HEK293 (cell line): ENCODE results near the gene MACROD1.

Experiments
- CTCF ChIP-seq: fragments of 450-650 bp; formaldehyde crosslinking; IDR thresholded peaks from 2 replicates; pipeline ENCODE4 v1.5.1; 2016; ENCODE audit warnings: missing biosample characterization, missing genetic modification characterization
- ZBTB11 ChIP-seq: fragments of 450-650 bp; formaldehyde crosslinking; conservative IDR thresholded peaks from 2 replicates; pipeline ENCODE4 v1.5.1; 2016; ENCODE audit warnings: low read depth, missing biosample characterization, missing genetic modification characterization
- ZNF112 ChIP-seq: fragments of 450-650 bp; formaldehyde crosslinking; IDR thresholded peaks from 2 replicates; pipeline ENCODE4 v1.5.0; 2017; ENCODE audit warnings: missing biosample characterization, missing genetic modification characterization
- ZNF133 ChIP-seq: fragments of 450-650 bp; formaldehyde crosslinking; IDR thresholded peaks from 2 replicates; pipeline ENCODE4 v1.5.1; 2016; ENCODE audit warnings: missing biosample characterization, missing genetic modification characterization
- ZNF140 ChIP-seq: fragments of 450-650 bp; formaldehyde crosslinking; IDR thresholded peaks from 2 replicates; pipeline ENCODE4 v1.5.1; 2016; ENCODE audit warnings: missing biosample characterization, missing genetic modification characterization
- ZNF146 ChIP-seq: fragments of 450-650 bp; formaldehyde crosslinking; IDR thresholded peaks from 2 replicates; pipeline ENCODE4 v1.5.1; 2016; ENCODE audit warnings: missing biosample characterization, missing genetic modification characterization
- ZNF174 ChIP-seq: fragments of 450-650 bp; formaldehyde crosslinking; IDR thresholded peaks from 2 replicates; pipeline ENCODE4 v1.5.0; 2017; ENCODE audit warnings: missing biosample characterization, mild to moderate bottlenecking, missing genetic modification characterization
- ZNF239 ChIP-seq: fragments of 450-650 bp; formaldehyde crosslinking; IDR thresholded peaks from 2 replicates; pipeline ENCODE4 v1.5.1; 2016; ENCODE audit warnings: missing biosample characterization, missing genetic modification characterization
- ZNF274 ChIP-seq, 2 experiments: fragments of 200-500 bp in 1 of 2; fragments of 450-650 bp in 1 of 2; sonication (Bioruptor generic) in 1 of 2; formaldehyde crosslinking in 1 of 2; IDR thresholded peaks; 2 replicates each; pipeline versions ENCODE4 v1.5.1 to v1.6.1; 2014 to 2016; ENCODE audit warnings: borderline replicate concordance in 1 of 2, inconsistent platforms in 1 of 2, low read length in 1 of 2, missing biosample characterization in 1 of 2, missing genetic modification characterization in 1 of 2
- ZNF510 ChIP-seq: fragments of 450-650 bp; formaldehyde crosslinking; IDR thresholded peaks from 2 replicates; pipeline ENCODE4 v1.5.1; 2018; ENCODE audit warnings: mild to moderate bottlenecking, missing genetic modification characterization, missing biosample characterization; ENCODE audit not compliant: insufficient replicate concordance
- ZNF670 ChIP-seq: fragments of 450-650 bp; formaldehyde crosslinking; IDR thresholded peaks from 2 replicates; pipeline ENCODE4 v1.5.1; 2016; ENCODE audit warnings: missing biosample characterization, missing genetic modification characterization, low read depth
- ZNF777 ChIP-seq: fragments of 450-650 bp; formaldehyde crosslinking; IDR thresholded peaks from 2 replicates; pipeline ENCODE4 v1.5.1; 2017; ENCODE audit warnings: missing biosample characterization, missing genetic modification characterization, borderline replicate concordance
- ZNF785 ChIP-seq: fragments of 450-650 bp; formaldehyde crosslinking; IDR thresholded peaks from 2 replicates; pipeline ENCODE4 v1.5.1; 2016; ENCODE audit warnings: missing biosample characterization, missing genetic modification characterization
- TF ChIP-seq, protein P1 (sequence below): fragments of 450-650 bp; formaldehyde crosslinking; IDR thresholded peaks from 2 replicates; pipeline ENCODE4 v1.5.1; 2016; ENCODE audit warnings: missing biosample characterization, missing genetic modification characterization, low read depth

DNA sequence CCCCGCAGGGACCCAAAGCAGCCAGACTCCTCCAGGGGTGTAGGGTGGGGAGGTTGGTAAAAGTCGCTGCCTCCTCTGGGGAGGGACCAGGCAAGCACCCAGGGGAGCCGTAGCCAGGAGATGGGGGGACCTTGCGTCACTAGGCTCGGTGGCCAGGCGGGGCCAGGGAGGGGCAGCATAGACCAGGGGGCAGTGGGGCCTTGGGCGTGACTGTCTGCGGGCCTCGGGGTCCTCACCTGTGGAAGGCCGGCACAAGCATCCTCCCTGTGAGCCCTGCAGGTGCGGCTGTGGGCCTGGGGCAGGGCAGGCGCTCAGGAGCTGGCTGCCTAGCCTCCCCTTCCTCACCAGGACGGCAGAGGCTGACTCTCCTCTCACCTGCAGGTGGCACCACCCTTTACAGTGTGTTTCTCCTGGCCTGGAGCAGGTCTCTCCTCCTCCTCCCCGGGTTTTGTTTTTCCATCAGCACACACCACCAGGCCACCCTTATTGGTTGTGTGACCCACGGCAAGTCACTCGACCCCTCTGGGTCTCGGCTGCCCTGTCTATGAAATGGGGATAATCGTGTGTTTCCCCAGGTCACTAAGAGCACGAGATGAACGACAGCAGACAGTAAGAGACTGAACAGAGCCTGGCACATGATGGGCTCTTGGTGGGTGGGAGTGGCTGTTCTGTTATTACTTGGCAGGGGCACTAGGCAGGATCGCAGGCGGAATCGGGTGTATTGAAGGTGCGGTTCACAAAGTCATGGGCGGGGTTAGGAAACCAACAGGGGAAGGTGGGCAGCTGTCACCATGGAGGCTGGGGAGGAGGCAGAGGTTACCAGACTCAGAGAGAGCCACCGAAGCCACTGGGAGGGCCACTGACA lies 77.5 kb downstream of the MACROD1 start:
- TF ChIP-seq CTCF (tag by site-specific recombination), result peak; percentile 21; the same call in 1 of the 2 replicates
- no peak for TF ChIP-seq ZNF510 (tag by site-specific recombination)
- TF ChIP-seq, protein P1, sequence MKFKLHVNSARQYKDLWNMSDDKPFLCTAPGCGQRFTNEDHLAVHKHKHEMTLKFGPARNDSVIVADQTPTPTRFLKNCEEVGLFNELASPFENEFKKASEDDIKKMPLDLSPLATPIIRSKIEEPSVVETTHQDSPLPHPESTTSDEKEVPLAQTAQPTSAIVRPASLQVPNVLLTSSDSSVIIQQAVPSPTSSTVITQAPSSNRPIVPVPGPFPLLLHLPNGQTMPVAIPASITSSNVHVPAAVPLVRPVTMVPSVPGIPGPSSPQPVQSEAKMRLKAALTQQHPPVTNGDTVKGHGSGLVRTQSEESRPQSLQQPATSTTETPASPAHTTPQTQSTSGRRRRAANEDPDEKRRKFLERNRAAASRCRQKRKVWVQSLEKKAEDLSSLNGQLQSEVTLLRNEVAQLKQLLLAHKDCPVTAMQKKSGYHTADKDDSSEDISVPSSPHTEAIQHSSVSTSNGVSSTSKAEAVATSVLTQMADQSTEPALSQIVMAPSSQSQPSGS, result no peak
- no peak for TF ChIP-seq ZNF140 (tag by site-specific recombination)
- no peak for TF ChIP-seq ZBTB11 (tag by site-specific recombination)
- no peak for TF ChIP-seq ZNF239 (tag by site-specific recombination)
- TF ChIP-seq ZNF777, result no peak
- no peak for TF ChIP-seq ZNF174
- no peak for TF ChIP-seq ZNF670 (tag by site-specific recombination)
- no peak for TF ChIP-seq ZNF133 (tag by site-specific recombination)
- no peak for TF ChIP-seq ZNF274 (IDR thresholded peaks at IDR 0.05; ENCODE audit: low read length)
- no peak for TF ChIP-seq ZNF274 (tag by site-specific recombination; IDR thresholded peaks at IDR 0.05; ENCODE audit: borderline replicate concordance)
- no peak for TF ChIP-seq ZNF146 (tag by site-specific recombination)
- no peak for TF ChIP-seq ZNF112 (tag by site-specific recombination)
- TF ChIP-seq ZNF785, result no peak
